22Rv1 (cell line): ENCODE results near the gene ARHGEF17.

Source experiments
- H3K27ac ChIP-seq: fragments of 450-650 bp; 2 replicates; pipeline ENCODE4 v1.5.1; 2017
- ZFX ChIP-seq: fragments of 450-650 bp; IDR thresholded peaks from 2 replicates; pipeline ENCODE4 v1.6.1; 2017; ENCODE audit warnings: antibody characterized with exemption, borderline replicate concordance
- TF ChIP-seq, protein P1 (sequence below): fragments of 450-650 bp; IDR thresholded peaks from 2 replicates; pipeline ENCODE4 v1.5.1; 2017; ENCODE audit warnings: mild to moderate bottlenecking

Gene ARHGEF17

DNA sequence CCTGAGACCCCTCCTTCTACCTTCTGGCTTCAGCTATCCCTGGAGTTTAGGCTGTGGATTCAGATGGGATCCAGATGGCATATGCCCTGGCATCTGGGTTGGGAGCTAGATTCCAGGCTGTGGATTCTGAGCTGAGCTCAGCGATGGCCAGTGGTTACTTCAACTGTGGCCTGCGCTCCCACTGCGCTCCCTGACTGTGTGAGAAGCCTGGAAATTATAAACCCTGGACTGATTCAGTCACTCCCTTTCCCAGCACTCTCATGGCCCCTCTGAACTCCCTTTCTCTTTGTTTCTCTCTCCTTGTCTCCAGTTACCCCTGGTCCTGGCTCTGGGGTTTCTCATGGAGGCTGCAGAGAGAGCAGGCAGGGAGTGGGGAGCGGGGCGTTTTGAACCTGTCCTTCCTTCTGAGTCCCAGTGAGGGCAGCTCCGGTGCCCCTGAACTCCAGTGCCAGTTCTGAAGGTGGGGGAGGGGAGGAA is 4.8 kb downstream of the ARHGEF17 start:
- H3K27ac ChIP-seq, result no peak overlapping the region
- TF ChIP-seq, protein P1, sequence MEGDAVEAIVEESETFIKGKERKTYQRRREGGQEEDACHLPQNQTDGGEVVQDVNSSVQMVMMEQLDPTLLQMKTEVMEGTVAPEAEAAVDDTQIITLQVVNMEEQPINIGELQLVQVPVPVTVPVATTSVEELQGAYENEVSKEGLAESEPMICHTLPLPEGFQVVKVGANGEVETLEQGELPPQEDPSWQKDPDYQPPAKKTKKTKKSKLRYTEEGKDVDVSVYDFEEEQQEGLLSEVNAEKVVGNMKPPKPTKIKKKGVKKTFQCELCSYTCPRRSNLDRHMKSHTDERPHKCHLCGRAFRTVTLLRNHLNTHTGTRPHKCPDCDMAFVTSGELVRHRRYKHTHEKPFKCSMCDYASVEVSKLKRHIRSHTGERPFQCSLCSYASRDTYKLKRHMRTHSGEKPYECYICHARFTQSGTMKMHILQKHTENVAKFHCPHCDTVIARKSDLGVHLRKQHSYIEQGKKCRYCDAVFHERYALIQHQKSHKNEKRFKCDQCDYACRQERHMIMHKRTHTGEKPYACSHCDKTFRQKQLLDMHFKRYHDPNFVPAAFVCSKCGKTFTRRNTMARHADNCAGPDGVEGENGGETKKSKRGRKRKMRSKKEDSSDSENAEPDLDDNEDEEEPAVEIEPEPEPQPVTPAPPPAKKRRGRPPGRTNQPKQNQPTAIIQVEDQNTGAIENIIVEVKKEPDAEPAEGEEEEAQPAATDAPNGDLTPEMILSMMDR, result no peak
- no peak for TF ChIP-seq ZFX

DNA sequence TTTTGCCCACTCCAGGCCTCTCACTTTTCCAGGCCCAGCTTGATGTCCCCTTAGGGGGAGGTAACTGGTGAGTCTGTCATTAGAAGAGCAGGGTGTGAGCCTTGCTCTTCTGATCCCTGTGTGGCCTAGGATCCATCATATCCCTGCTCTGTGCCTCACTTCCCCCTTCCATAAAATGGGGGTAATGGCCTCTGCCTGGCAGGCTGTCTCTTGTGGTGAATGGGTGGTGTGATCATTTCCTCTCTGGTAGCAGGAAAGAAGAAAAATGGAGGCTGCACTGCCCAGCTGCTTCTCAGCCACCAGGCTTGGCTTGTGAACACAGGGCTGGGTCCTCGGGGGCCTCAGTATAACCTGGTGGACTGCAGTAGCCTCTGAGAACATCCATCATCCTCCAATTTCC is 5.6 kb downstream of the ARHGEF17 start:
- no peak overlapping the region for H3K27ac ChIP-seq
- TF ChIP-seq ZFX, result no peak
- TF ChIP-seq, protein P1, result no peak

DNA sequence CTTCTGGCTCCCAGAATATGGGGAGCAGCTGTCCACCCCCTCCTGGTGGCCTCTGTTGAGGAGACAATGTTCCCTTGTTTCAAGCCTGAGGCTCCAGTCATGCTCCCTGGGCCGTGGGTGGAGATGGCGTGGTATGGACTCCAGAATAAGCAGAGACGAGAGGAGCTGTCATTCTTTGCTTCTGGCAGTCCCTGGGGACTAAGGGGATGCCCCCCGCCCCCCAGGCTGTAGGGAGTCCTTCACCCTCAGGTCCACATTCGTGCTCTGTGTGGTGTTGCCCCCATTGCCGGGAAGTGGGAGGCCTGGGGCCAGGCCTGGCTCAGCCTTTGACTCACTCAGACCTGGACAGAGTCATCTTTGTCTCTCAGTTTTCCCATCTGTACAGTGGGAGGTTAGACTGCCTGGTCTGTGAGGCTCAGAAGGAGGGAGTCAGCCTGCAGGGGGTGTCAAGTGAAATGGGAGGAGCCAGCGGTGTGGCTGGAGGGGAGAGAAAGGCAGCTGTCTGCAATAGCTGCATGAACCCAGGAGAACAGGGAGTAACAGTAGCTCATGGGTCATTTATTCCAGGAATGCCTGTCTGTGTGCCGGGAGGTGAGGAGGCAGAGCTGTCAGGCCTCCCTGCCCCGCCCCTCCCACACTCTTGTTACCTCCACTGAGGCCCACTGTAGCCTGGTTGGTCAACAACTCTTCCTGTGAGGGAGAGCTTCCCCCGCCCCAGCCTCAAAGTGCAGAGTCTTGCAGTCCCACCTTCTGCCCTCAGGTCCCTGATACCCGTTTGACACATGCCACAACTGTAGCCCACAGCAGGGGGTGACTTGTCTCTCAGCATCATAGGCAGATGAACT is 6.3 kb downstream of the ARHGEF17 start:
- no peak overlapping the region for H3K27ac ChIP-seq
- TF ChIP-seq ZFX, result no peak
- TF ChIP-seq, protein P1, result no peak

DNA sequence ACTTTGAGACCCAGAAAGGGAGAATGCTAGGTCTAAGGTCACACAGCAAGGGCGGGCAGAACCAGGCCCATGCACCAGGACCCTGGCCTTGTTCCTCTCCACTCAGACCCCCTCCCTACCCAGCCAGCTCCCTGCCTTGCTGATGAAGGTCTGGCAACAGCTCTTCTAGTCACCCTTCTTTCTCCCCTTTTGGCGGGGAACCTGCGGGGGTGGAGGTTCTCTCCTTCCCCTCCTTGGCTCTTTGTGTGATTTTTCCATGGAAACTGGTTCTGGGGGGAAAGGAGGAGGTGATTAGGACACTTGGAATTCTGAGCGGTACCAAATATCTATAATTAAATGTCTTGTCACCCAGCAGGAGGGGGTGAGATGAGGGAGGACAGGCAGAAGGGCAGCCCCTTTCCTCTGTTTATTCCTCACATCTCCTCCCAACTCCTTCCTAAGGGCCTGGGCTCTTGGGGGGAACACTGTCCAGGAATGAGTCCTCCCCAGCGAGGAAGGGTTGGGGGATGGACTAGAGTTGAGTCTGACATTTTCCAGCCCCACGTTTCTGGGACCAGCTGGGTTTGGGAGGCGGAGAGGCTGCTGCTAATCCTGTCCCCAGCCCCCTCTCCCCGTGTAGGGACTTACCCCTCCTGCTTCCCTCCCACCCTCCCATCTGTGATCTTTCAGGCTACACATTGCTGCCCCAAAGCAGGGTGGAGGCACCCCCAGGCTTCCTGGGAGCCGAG is 7.4 kb downstream of the ARHGEF17 start:
- no peak for TF ChIP-seq ZFX
- TF ChIP-seq, protein P1, result no peak
- H3K27ac ChIP-seq, result no peak overlapping the region

DNA sequence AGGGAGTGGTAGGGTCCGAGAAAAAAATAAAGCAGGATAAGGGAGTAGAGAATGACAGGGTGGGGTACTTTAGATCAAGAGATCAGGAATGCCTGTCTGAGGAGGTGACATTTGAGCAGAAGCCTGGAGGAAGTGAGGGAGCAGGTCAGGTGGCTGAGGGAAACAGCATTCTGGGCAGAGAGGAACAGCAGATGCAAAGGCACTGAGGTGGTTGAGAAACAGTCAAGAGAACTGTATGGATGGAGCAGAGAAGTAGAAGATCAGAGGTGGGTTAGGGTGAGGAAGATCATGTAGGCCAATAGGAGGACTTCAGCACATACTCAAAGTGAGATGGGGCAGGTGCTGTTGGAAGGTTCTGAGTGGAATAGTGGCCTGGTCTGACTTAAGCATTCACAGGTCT is 8.3 kb downstream of the ARHGEF17 start:
- no peak for TF ChIP-seq ZFX
- TF ChIP-seq, protein P1, result no peak
- H3K27ac ChIP-seq, result no peak overlapping the region

DNA sequence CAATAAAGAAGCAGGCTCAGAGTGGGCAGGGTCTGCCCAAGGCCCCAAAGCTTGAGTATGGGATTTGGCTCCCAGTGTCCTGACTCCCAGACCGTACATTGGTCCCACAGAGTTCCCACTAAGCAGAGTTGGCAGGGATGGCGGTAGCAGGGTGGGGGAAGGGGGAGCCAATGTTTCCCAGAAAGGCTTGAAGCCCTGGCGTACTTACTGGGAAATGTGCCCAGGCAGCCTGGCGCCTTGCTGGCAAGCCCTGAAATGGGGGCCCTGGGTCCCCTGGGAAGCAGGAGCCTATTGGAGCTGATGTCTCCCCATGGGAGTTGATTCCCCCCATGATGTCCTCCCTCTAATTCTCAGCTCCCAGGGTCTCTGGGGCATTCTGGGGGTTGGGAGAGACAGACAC is 9.3 kb downstream of the ARHGEF17 start:
- no peak overlapping the region for H3K27ac ChIP-seq
- no peak for TF ChIP-seq ZFX
- TF ChIP-seq, protein P1, result no peak

DNA sequence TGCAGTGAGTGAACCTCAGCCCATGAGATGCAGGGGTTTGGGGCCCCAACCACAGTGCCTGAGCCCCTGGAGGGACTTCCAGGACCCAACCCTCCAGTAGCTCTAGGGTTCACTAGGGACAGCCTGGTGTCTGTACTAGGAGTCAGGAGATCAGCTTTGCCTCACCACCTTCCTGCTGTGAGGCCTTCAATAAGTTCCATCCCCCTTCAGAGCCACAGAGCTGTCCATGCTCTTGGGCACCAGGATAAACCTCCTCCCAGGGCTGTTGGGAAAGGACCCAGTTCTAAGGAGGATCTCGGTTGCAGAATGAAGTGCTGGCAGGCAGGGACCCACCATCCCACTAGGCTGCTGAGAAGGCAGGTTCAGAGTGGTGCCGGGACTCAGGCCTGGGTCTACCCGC is 9.7 kb downstream of the ARHGEF17 start:
- no peak overlapping the region for H3K27ac ChIP-seq
- TF ChIP-seq ZFX, result no peak
- TF ChIP-seq, protein P1, result no peak
